PC-3 (cell line): Measurements from ENCODE around the gene DLG2.

Experiments
- EZH2 ChIP-seq: fragments of 300-600 bp; sonication (generic); IDR thresholded peaks from one replicate; pipeline ENCODE4 v1.6.1; 2017; ENCODE audit warnings: antibody characterized with exemption, mild to moderate bottlenecking, low read length; ENCODE audit not compliant: unreplicated experiment
- TF ChIP-seq, protein P1 (sequence below): fragments of 300-600 bp; sonication (generic); conservative IDR thresholded peaks from 2 replicates; pipeline ENCODE4 v1.5.1; 2017; ENCODE audit warnings: antibody characterized with exemption, low read depth, mild to moderate bottlenecking, low read length

DNA sequence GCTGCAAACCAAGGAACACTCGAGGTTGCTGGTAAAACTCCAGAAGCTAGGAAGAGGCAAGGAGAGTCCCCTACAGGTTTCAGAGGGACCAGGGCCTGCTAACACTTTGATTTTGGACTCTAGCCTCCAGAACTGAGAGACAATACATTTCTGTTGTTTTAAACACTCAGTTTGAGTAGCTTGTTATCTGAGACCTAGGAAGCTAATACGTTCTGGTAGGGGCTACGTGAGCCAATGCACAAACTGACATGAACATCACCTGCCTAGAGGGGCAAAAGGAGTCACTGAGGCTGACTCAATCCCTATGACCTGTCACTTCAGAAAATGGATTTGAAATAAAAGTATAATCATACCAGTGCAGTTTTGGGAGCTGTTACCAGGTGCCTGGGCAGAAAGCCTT is 1775.1 kb downstream of the DLG2 start:
- TF ChIP-seq, protein P1, sequence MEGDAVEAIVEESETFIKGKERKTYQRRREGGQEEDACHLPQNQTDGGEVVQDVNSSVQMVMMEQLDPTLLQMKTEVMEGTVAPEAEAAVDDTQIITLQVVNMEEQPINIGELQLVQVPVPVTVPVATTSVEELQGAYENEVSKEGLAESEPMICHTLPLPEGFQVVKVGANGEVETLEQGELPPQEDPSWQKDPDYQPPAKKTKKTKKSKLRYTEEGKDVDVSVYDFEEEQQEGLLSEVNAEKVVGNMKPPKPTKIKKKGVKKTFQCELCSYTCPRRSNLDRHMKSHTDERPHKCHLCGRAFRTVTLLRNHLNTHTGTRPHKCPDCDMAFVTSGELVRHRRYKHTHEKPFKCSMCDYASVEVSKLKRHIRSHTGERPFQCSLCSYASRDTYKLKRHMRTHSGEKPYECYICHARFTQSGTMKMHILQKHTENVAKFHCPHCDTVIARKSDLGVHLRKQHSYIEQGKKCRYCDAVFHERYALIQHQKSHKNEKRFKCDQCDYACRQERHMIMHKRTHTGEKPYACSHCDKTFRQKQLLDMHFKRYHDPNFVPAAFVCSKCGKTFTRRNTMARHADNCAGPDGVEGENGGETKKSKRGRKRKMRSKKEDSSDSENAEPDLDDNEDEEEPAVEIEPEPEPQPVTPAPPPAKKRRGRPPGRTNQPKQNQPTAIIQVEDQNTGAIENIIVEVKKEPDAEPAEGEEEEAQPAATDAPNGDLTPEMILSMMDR = no peak
- TF ChIP-seq EZH2 = no peak
